HG03460 (cell line): ENCODE results near the gene DCAF6.
"Not testable (repeated sequence)": the region's sequence is repeated elsewhere in the genome, so short reads cannot be mapped to it uniquely, and the experiment has no call there.

Experiments
- ATAC-seq: cut with Tn5 transposase; IDR thresholded peaks from one replicate; pipeline ENCODE4 v1.9.1; 2021; ENCODE audit not compliant: unreplicated experiment

DCAF6 gene

GRCh38 chr1:168009322-168009721, 72.8 kb downstream of the DCAF6 start:
- ATAC-seq = no peak

GRCh38 chr1:168019407-168019806, 82.9 kb downstream of the DCAF6 start:
- no peak for ATAC-seq

- no peak for ATAC-seq
Measured at GRCh38 chr1:168031198-168031597, 94.7 kb downstream of the DCAF6 start.

GRCh38 chr1:168031627-168032026, 95.1 kb downstream of the DCAF6 start:
- ATAC-seq = no peak

GRCh38 chr1:168032029-168032428, 95.5 kb downstream of the DCAF6 start:
- no peak for ATAC-seq

GRCh38 chr1:168035345-168035744, 98.9 kb downstream of the DCAF6 start:
- no peak for ATAC-seq

GRCh38 chr1:168042362-168042761, 105.9 kb downstream of the DCAF6 start:
- ATAC-seq = no peak

- no peak for ATAC-seq
Measured at GRCh38 chr1:168045311-168045710, 108.8 kb downstream of the DCAF6 start.

GRCh38 chr1:168050307-168050706, 113.8 kb downstream of the DCAF6 start:
- no peak for ATAC-seq

- no peak for ATAC-seq
Measured at GRCh38 chr1:168050880-168051279, 114.4 kb downstream of the DCAF6 start.

- ATAC-seq = no peak
Measured at GRCh38 chr1:168053681-168054080, 117.2 kb downstream of the DCAF6 start.

- no peak for ATAC-seq
Measured at GRCh38 chr1:168054117-168054516, 117.6 kb downstream of the DCAF6 start.

GRCh38 chr1:168056152-168056551, 119.7 kb downstream of the DCAF6 start:
- ATAC-seq = not testable (repeated sequence)

- ATAC-seq = no peak
Measured at GRCh38 chr1:168057355-168057754, 120.9 kb downstream of the DCAF6 start.

- no peak for ATAC-seq
Measured at GRCh38 chr1:168057921-168058320, 121.4 kb downstream of the DCAF6 start.

- ATAC-seq = no peak
Measured at GRCh38 chr1:168064216-168064615, 127.7 kb downstream of the DCAF6 start.

- no peak for ATAC-seq
Measured at GRCh38 chr1:168065506-168065905, 129.0 kb downstream of the DCAF6 start.

- ATAC-seq = no peak
Measured at GRCh38 chr1:168069384-168069783, 132.9 kb downstream of the DCAF6 start.

- ATAC-seq = no peak
Measured at GRCh38 chr1:168079761-168080160, 143.3 kb downstream of the DCAF6 start.

GRCh38 chr1:168081373-168082007, 145.0 kb downstream of the DCAF6 start:
- ATAC-seq = no peak

- ATAC-seq = peak; percentile 86
Measured at GRCh38 chr1:168082008-168082876, 145.8 kb downstream of the DCAF6 start.
